ENCODE data around the gene DNAJC13. TPM values are rescaled to one million over a fixed set of nuclear protein-coding genes. Genes with fewer than 3 reads are reported as not detected.

DNAJC13 gene
- total RNA-seq, 2 experiments from 2014 or later: 29.9 to 32.0 TPM

DNA sequence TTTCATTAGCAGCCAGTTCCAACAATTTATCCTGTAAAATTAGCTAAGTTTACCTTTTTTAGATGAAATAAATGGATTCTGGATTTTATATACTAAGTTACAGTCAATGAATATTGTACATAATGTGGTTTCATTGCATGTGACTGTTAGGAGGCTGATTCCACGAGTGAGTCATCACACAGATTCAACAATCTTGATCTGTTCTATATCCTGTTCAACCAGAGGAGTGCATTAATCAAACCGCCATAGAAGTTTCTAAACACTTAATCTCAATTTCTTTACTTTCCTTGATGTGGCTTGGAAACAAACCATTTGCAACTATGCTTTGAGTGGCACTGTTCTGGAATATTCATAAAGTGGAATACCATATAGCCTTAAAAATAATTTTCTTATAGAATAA lies 15.3 kb downstream of the DNAJC13 start:
- H3K27me3 Mint-ChIP-seq: no peaks in the 10 kb centered on the region
- intact Hi-C loops (cut with micrococcal nuclease): no loop called here
- peak; percentile 15 for DNase-seq
- H3K9me3 Mint-ChIP-seq: no peaks in the 10 kb centered on the region
- no peak overlapping the region for H3K27ac Mint-ChIP-seq
- peaks cover 8% of the 10 kb centered on the region for H3K36me3 Mint-ChIP-seq (ENCODE audit: low read depth)
- POLR2A ChIA-PET: interaction anchor here (1.1 kb wide), 1 partner anchor 10 kb away, joined by 4 read pairs; no protein-coding TSS in a partner anchor
- no peak overlapping the region for H3K4me3 Mint-ChIP-seq
- peaks cover 31% of the 10 kb centered on the region for H3K4me1 Mint-ChIP-seq (ENCODE audit: low read depth)
- CTCF ChIA-PET: interaction anchor here (0.9 to 1.5 kb wide), 2 partner anchors 81 to 206 kb away, joined by 3 read pairs; no protein-coding TSS in a partner anchor
- peak; percentile 78 for ATAC-seq
- TF ChIP-seq, protein P1, sequence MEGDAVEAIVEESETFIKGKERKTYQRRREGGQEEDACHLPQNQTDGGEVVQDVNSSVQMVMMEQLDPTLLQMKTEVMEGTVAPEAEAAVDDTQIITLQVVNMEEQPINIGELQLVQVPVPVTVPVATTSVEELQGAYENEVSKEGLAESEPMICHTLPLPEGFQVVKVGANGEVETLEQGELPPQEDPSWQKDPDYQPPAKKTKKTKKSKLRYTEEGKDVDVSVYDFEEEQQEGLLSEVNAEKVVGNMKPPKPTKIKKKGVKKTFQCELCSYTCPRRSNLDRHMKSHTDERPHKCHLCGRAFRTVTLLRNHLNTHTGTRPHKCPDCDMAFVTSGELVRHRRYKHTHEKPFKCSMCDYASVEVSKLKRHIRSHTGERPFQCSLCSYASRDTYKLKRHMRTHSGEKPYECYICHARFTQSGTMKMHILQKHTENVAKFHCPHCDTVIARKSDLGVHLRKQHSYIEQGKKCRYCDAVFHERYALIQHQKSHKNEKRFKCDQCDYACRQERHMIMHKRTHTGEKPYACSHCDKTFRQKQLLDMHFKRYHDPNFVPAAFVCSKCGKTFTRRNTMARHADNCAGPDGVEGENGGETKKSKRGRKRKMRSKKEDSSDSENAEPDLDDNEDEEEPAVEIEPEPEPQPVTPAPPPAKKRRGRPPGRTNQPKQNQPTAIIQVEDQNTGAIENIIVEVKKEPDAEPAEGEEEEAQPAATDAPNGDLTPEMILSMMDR (IDR thresholded peaks at IDR 0.05): no peak

DNA sequence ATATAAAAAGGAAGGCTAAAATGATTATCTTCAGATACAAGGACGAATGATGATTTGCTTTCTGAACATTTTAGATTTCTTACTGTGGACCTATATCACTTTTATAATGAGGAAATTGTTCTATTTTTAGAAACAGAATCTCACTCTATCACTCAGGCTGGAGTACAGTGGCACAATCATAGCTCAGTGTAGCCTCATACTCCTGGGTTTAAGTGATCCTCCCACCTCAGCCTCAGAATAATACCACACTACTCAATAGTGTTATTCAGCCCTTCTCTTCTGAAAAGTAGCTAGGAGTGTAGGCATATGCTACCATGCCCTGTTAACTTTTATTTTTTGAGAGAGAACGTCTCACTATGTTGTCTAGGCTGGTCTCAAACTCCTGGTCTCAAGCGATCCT lies 15.8 kb downstream of the DNAJC13 start:
- no peak for DNase-seq
- H3K36me3 Mint-ChIP-seq (ENCODE audit: low read depth): peaks cover 8% of the 10 kb centered on the region
- H3K4me3 Mint-ChIP-seq: no peak overlapping the region
- intact Hi-C loops (cut with micrococcal nuclease): no loop called here
- ATAC-seq: peak; percentile 29
- peaks cover 29% of the 10 kb centered on the region for H3K4me1 Mint-ChIP-seq (ENCODE audit: low read depth)
- TF ChIP-seq, protein P1 (IDR thresholded peaks at IDR 0.05): no peak
- no peaks in the 10 kb centered on the region for H3K9me3 Mint-ChIP-seq
- ChIA-PET CTCF (interaction anchor here (1.3 kb wide), 1 partner anchor 55 kb away, joined by 3 read pairs; no protein-coding TSS in a partner anchor), POLR2A (interaction anchor here (1.1 kb wide), 1 partner anchor 10 kb away, joined by 4 read pairs; no protein-coding TSS in a partner anchor)
- H3K27ac Mint-ChIP-seq: no peak overlapping the region
- no peaks in the 10 kb centered on the region for H3K27me3 Mint-ChIP-seq

DNA sequence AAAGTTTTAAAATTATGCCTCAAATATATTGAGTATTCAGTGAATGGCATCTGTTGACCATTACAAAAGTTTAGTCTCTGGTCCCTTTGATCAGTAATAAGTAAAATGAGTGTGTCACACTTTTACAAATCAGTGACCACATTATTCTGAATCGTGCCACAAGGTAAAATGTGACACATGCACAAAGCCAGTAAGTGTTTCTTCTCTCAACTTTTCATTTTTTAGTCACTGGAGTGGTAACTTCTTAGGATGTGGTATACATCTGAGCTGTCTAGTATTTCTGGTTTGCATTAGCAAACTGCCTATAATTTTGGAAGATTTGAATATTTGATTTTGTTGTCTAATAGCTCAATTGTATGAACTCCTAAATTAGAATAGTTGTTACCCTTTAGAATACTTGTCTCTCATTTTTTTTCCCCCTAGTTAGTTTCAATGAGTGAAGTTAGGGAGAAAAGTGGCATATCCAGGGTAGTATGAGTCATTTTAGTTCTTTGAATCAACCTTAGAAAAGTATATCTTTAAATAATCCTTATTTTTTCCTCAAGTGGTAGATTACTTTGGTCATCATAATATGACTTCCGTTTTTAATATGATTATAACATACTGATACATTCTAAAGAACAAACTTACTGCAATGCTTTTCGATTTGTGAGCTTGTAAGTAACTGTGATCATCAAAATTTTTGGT lies 18.1 kb downstream of the DNAJC13 start:
- POLR2A ChIA-PET: no interaction called here
- TF ChIP-seq, protein P1 (IDR thresholded peaks at IDR 0.05): no peak
- Mint-ChIP-seq H3K4me1 (ENCODE audit: low read depth) (peaks cover 28% of the 10 kb centered on the region), H3K27me3 (no peaks in the 10 kb centered on the region), H3K36me3 (ENCODE audit: low read depth) (peaks cover 12% of the 10 kb centered on the region), H3K27ac (peak overlapping the region; percentile 37), H3K4me3 (no peak overlapping the region), H3K9me3 (no peaks in the 10 kb centered on the region)
- intact Hi-C loops (cut with micrococcal nuclease): no loop called here
- ATAC-seq: peak; percentile 80
- CTCF ChIA-PET: interaction anchor here (1.0 kb wide), 2 partner anchors 13 to 20 kb away, joined by 3 read pairs; no protein-coding TSS in a partner anchor
- DNase-seq: peak; percentile 10

DNA sequence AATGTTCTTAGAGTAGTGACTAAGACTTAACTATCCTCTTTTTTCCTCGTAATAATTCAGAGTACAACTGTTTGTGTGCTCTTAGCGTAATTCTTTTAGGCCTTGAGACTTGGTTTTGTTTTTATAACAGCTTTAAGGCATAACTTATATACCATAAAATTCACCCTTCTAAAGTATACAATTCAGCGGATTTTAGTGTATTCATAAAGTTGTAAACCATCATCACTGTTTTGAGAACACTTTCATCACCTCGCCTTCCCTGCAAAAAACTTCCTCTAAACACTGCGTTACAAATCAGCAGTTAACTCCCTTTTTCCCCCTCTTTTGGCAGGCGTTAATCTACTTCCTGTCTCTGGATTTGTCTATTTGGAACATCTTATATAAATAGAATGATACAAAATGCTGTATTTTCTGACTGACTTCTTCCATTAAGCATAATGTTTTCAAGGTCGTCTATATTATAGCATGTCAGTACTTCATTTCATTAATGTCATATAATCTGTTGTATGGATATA lies 18.7 kb downstream of the DNAJC13 start:
- no peaks in the 10 kb centered on the region for H3K9me3 Mint-ChIP-seq
- POLR2A ChIA-PET: interaction anchor here (0.9 kb wide), 1 partner anchor 16 kb away, joined by 3 read pairs; no protein-coding TSS in a partner anchor
- no peak overlapping the region for H3K27ac Mint-ChIP-seq
- TF ChIP-seq, protein P1 (IDR thresholded peaks at IDR 0.05): no peak
- no peak overlapping the region for H3K4me3 Mint-ChIP-seq
- DNase-seq: no peak
- H3K36me3 Mint-ChIP-seq (ENCODE audit: low read depth): peaks cover 12% of the 10 kb centered on the region
- intact Hi-C loops (cut with micrococcal nuclease): no loop called here
- H3K4me1 Mint-ChIP-seq (ENCODE audit: low read depth): peaks cover 30% of the 10 kb centered on the region
- CTCF ChIA-PET: interaction anchor here (1.0 kb wide), 1 partner anchor 20 kb away, joined by 3 read pairs; no protein-coding TSS in a partner anchor
- ATAC-seq: no peak
- H3K27me3 Mint-ChIP-seq: no peaks in the 10 kb centered on the region

DNA sequence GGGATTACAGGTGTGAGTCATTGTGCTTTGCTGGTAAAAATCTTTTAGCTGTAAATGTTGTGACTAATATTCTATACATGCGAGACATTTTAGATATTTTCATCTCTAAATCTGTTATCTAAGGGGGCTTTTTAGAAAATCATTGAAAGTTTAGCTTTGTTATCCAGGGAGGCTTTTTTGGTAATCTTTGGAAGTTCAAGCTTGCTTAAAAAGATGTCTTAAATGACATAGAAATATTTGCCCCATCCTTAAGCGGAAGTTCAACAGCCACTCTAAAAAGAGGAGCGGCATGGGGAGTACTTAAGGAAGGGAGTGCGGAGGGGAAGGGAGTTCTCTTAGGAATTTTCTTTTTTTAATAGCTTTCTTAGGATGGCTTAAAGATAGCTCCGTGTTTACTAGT lies 26.1 kb downstream of the DNAJC13 start:
- CTCF ChIA-PET: interaction anchor here (0.7 to 1.7 kb wide), 3 partner anchors 13 to 93 kb away, joined by 3 read pairs; no protein-coding TSS in a partner anchor
- H3K4me1 Mint-ChIP-seq (ENCODE audit: low read depth): peaks cover 23% of the 10 kb centered on the region
- intact Hi-C loops (cut with micrococcal nuclease): no loop called here

More for the DNA sequence above, 26.1 kb downstream of the DNAJC13 start:
- ATAC-seq: no peak
- POLR2A ChIA-PET: interaction anchor here (0.6 to 0.8 kb wide), 2 partner anchors 13 to 275 kb away, joined by 3 read pairs; no protein-coding TSS in a partner anchor
- no peak overlapping the region for H3K4me3 Mint-ChIP-seq
- H3K27ac Mint-ChIP-seq: no peak overlapping the region
- TF ChIP-seq, protein P1 (IDR thresholded peaks at IDR 0.05): no peak
- peaks cover 4% of the 10 kb centered on the region for H3K36me3 Mint-ChIP-seq (ENCODE audit: low read depth)
- H3K9me3 Mint-ChIP-seq: no peaks in the 10 kb centered on the region
- DNase-seq: no peak
- H3K27me3 Mint-ChIP-seq: no peaks in the 10 kb centered on the region
